CD1c-positive myeloid dendritic cell (primary cell): ENCODE data around the gene REELD1.

Source experiments
- DNase-seq: peaks from one replicate; pipeline ENCODE4 v3.0.0-alpha.2; 2016; ENCODE audit errors: extremely low spot score

REELD1 gene

DNA sequence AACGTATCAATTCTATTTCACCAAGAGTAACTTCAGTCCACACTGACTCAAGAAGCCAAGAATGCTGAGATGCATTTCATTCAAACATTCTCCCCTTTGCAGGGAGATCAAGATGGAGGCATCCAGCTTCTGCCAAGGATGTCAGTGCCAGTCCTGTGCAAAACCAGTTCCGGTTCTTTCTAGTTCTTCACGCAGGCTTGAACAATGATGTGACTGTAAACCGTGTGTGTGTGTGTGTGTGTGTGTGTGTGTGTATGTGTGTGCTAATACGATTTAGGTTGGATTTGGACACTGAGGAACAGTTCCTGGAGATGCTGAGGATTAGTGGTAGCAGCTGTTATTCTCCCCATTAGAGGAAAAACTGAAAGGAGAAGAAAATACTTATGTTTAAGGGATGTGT lies at the start of gene REELD1:
Gene REELD1, plus strand, starts transcription at position 301 of the 400 bp plus-strand sequence. CDS start 2,415 bp downstream, outside the sequence.
- DNase-seq, result no peak

DNA sequence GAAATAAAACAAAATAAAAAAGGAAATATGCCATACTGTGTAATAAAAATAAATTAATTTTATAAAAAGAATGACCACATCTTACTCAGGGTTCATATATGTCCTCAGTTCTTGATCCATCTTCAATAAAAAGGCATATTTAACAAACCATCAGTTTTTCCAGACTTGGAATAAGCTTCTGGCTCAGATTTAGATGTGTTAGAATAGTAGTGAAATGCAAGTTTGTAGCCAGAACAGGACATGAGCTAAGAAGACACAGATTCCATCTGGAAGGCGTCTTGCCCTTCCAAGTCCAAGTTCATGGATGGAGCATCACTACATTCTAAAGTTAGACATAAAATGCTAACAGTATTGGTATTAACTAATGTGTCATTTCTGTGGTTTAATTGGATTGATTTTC lies 49.1 kb upstream of the REELD1 start:
- DNase-seq, result no peak

DNA sequence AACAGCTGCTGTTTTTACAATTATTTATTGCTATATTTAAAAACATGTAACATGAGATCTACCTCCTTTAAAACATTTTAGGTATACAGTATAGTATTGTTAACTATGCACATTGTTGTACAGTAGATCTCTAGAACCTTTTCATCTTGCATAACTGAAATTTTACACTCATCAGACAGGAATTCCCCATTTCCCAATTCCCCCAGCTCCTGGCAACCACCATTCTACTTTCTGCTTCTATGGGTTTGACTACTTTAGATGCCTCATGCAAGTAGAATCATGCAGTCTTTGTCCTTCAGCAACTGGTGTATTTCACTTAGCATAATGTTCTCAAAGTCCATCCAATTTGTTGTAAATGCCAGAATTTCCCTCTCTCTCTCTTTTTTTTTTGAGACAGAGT lies 48.5 kb upstream of the REELD1 start:
- no peak for DNase-seq

DNA sequence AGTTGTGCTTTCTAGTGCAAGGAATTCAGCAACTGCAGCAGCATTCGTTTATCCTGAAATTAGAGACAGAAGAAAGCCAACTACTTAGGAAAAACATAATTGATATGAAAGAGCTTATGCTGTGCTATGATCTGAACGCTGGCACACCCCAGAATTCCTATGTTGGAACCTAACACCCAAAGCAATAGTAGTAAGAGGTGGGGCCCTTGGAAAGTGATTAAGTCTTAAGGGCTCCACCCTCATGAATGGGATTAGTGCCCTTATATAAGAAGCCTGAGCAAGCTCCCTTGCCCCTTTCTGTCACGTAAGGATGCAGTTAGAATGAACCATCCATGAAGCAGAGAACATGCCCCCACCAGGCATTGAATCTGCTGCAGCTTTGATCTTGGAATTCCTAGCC lies 44.2 kb upstream of the REELD1 start:
- DNase-seq, result no peak

- DNase-seq, result peak; percentile 89
These were observed 38.5 kb upstream of the REELD1 start, which contains the start of gene LSM6 for GRCh38 chr4:146175541-146176453. Gene LSM6, plus strand, starts transcription at chr4:146175718. Its CDS starts 7,204 bp downstream, at chr4:146182922.

DNA sequence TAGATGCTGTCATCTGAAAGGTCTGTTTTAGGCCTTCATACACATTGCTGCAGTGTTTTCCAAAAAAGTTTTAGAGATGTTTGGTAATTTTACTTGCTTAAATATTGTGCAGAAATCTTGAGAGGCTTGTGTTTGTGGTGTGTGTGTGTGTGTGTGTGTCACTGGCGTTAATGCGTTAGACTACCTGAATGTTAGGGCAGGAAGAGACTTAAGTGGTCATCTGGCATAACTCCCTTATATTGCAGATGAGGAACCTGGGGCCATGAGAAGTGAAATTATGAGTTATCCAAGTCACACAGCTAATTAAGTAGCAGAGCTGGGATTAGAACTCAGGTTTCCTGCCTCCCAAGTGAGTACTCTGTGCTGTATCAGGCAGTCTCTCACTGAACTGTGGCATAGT lies 37.4 kb upstream of the REELD1 start:
- peak; percentile 32 for DNase-seq

DNA sequence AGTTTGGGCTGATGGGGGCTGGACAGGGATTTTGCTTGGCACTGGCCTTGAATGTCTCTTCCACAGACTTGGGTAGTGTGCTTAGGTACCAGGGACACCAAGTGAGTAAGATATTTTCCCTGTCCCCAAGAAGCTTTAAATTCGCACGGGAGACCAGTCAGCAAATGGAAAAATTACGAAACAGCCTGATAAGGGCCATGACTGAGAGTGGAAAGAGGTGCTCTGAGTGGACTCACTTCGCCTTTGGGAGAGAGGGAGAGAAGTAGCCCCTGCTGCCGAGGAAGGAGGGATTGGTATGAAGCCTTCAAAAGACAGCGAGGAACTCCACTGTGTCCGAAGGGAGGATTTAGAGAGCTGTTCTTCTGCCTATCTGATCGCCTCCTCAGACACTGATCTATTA lies 36.2 kb upstream of the REELD1 start:
- no peak for DNase-seq

GRCh38 chr4:146179784-146180370 lies 34.5 kb upstream of the REELD1 start:
- DNase-seq, result no peak

- DNase-seq, result no peak
These were observed 31.9 kb upstream of the REELD1 start for GRCh38 chr4:146182443-146182842.

DNA sequence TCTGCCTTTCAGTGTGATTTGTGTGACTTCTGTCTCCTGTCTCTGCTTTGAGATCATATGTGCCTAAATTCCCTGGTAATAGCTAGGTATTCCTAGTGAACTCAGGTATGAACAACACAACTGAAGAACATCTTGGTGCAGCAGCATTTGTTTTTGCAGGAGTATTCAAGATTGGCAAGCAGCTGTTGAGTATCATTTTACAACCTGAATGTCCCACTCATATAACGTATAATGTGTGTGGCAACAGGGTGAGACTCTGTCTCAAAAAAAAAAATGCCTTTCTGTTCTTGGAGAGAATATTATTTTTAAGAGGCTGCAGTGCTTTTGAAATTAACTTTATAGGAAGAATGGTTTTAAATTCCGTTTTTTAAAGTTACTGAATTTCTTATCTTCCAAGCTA lies 31.1 kb upstream of the REELD1 start:
- DNase-seq, result no peak

DNA sequence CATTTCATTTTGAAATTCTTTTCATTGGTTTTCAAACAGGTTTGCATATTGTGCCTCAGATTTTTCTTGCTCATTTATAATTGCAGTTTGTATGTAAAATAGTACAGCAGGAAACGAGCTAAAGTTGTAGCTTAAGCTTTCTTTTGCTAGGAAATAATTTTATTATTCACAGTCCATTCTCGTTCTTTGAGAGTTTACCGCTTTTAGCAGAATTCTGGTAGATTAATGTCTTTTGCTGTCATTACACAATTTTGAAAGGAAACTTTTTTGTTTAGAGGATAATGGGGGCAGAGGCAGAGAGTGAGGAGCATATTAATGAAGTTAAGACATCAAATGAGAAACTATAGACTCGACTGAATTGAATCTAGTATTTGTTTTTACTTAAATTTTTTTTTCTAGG lies 28.3 kb upstream of the REELD1 start:
- DNase-seq, result no peak

DNA sequence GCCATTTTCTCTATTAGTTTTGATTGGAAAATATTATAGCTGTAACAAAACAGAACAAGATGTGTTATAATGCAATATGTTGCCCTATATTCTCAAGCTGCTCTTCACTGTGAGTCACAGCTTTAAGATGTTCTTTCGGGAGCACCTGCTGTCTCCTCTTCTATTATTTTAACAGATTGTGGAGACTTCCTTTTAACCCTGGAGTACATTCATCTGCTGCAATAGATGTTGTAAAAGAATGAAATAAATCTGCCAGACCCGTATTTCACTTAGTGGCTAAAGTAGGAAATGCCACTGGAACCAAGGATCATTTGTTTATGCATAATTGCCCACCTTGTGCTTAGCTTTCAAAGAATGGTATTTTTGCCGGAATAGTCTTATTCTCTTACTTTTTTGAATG lies 27.7 kb upstream of the REELD1 start:
- no peak for DNase-seq

DNA sequence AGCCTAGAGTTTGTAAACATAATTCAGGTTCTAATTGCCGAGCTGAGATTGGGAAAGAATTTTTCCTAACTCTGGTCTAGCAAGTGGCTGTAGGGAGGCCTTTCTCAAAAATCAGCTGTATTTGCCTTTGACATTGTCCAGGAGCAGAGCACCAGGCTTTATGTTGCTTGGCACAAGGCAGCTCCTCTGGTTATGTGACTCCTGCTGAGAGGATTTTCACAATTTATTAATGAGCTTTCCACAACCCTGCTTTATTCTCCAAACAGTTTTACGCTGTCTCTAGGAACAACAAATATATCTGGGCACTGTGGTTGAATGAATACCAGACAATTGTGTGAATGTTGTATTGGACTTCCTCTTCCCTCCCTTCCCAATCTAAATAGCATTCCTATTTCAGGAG lies 23.9 kb upstream of the REELD1 start:
- DNase-seq, result no peak

DNA sequence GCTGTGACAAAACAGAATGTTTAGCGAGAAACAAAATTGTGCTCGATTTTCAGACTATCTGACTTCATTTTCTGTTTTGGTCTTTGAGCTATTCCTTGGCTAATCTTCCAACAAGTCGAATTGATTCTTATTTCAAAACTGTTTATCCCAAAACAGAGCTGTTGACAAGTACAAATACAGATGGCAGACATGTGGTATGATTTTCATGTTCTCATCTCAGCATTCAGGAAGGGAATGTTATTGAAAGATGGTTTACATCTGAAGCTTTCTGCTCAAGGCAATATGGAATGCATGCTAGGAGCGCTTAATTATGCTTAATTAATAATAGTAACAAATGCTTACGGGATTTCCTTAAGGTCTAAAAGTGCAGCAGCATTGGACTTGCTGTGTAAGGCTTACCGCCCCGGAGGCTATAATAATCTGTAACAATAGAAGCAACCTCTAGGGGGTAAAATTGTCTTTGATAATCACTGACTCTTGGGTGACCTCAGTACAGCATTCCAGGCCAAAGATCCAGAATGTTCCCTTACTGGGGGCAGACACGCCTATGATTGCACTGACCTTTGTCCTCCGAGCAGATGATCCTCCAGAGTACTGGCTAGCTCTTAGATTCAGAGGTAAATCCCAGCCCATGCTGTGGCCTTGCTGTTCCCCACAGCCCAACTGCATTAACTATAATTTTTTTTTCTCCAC lies 22.4 kb upstream of the REELD1 start:
- no peak for DNase-seq

DNA sequence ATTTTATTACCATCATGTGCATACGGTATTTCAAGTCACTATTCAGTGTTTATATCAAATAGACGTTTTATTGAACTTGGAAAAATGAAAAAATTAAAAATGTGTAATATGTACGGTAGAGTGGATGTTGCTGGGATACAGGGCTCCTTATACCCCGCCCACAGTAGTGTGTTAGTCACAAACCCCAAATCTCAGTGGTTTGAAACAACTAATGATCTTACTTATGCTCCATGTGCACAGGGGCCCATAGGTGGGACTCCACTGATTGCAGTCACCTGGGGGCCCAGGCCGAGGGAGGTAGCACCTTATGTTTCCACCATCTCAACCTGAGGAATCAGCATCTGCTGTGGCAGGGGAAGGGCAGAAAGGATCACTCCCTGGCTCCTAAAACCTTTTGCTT lies 20.7 kb upstream of the REELD1 start:
- no peak for DNase-seq

GRCh38 chr4:146194212-146194611 lies 20.1 kb upstream of the REELD1 start:
- DNase-seq, result no peak

GRCh38 chr4:146202665-146203064 lies 11.7 kb upstream of the REELD1 start:
- DNase-seq, result no peak

GRCh38 chr4:146207410-146207809 lies 6.9 kb upstream of the REELD1 start:
- DNase-seq, result no peak

- no peak for DNase-seq
These were observed 3.4 kb upstream of the REELD1 start for GRCh38 chr4:146210890-146211289.

GRCh38 chr4:146211440-146211839 lies 2.9 kb upstream of the REELD1 start:
- DNase-seq, result no peak

- no peak for DNase-seq
These were observed 1.6 kb upstream of the REELD1 start for GRCh38 chr4:146212781-146213180.

DNA sequence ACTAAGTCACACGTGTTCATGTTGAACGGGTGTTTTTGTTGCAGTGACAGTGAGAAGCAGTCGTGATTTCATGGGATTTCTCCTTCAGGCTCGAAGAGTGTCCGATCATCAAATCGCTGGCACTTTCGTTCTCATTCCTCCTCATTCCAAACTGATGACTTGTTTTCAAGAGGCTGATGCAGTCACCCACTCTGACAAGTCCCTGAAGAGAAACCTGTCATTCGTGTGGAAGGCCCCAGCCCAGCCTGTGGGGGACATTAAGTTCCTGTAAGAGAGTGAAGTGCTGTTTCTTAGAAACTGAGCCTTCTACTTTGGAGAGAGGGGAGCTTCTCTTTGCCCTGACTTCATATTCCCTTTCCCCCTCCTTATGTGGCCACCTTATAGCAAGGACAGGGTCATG lies 8.0 kb downstream of the REELD1 start:
- no peak for DNase-seq
